Activated CD4-positive, alpha-beta T cell treated with anti-CD3 and anti-CD28 coated beads, Interleukin-2, amount 10 ng/mL, durations not matched to agents 24 days and 14 days (primary cell): ENCODE measurements around the gene ARSG. TPM values are rescaled to one million over a fixed set of nuclear protein-coding genes. Genes with fewer than 3 reads are reported as not detected.

Experiments
- DNase-seq: peaks from one replicate; pipeline ENCODE4 v3.0.0; 2022
- H3K27ac Mint-ChIP-seq: one replicate; pipeline ENCODE4 v1.8.0; 2022; ENCODE audit warnings: mild to moderate bottlenecking, mixed read lengths
- H3K27me3 Mint-ChIP-seq: one replicate; pipeline ENCODE4 v1.8.0; 2022; ENCODE audit warnings: mixed read lengths
- H3K36me3 Mint-ChIP-seq: one replicate; pipeline ENCODE4 v1.8.0; 2022; ENCODE audit warnings: low read depth, mild to moderate bottlenecking, mixed read lengths
- H3K4me1 Mint-ChIP-seq: one replicate; pipeline ENCODE4 v1.8.0; 2021; ENCODE audit warnings: mixed read lengths
- H3K4me3 Mint-ChIP-seq: one replicate; pipeline ENCODE4 v1.8.0; 2022; ENCODE audit warnings: mild to moderate bottlenecking, moderate library complexity, mixed read lengths
- H3K9me3 Mint-ChIP-seq: one replicate; pipeline ENCODE4 v1.8.0; 2021; ENCODE audit warnings: mixed read lengths
- intact Hi-C: fragments of 100-400 bp; cut with micrococcal nuclease; formaldehyde crosslinking; loops from one replicate; pipeline ENCODE4 v1.15.1; 2023
- total RNA-seq: library from RNA; stranded (reverse); gene quantifications from 2 replicates; pipeline ENCODE4 v1.2.3, GENCODE V29; 2022

The ARSG gene
- total RNA-seq, 1 donor from 2014 or later, result 5.6 TPM

GRCh38 chr17:68290268-68290954, 884 bp upstream of the ARSG start:
- Mint-ChIP-seq H3K4me3 (peak overlapping the region; percentile 98), H3K9me3 (no peaks in the 10 kb centered on the region), H3K27ac (peak overlapping the region; percentile 98), H3K4me1 (peaks cover 43% of the 10 kb centered on the region), H3K36me3 (peaks cover 2% of the 10 kb centered on the region), H3K27me3 (peaks cover 2% of the 10 kb centered on the region)
- intact Hi-C loops, result loop anchor here (2.0 to 10.0 kb wide), 5 partner anchors 32 to 1034 kb away; partner anchors contain the start of genes ABCA5 and PRKAR1A
- peak; percentile 87 for DNase-seq

DNA sequence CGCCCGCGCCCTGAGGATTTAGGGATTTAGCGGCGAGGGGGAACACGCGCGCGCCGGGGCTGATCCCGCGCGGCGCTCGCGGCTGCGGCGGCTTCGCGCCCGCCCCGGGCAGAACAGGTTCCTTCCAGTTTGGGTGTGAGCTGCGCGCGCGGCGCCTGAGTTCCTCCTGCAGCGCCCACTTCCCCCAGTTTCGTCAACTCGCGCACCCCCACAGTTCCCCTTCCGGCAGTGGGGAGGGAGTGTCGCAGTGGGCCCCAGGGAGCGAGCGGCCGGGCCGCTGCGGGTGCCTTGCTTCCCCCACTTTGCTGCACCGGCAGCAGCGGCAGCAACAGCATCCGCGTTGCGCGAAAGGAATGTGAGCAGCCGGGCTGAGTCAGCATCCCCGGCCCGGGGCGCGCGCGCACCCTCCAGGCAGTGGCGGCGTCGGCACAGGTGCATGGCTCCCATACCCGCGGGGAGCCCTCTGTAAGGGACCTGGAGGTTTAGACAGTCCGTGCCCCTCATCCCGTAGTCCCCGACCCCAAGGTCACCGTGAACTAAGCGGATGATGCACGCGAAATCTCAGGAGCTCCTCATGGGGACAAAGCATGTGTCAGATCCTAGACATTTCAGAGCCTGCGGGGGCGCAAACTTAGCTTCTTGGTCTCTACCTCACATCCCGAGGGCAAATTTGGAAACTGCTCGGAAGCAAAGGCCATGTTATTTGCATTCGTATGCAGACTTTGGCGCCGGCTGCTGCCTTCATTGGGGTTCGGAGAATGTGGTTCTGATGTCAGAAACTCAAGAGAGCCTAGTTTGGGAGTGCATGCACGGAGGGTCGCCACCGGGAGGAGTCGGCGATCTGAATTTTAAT, 767 bp downstream of the ARSG start:
- intact Hi-C loops, result loop anchor here (1.0 to 10.0 kb wide), 9 partner anchors 33 to 1033 kb away; partner anchors contain the start of genes ABCA5 and PRKAR1A
- peak; percentile 97 for DNase-seq
- Mint-ChIP-seq H3K4me1 (peaks cover 55% of the 10 kb centered on the region), H3K27me3 (peaks cover 2% of the 10 kb centered on the region), H3K9me3 (no peaks in the 10 kb centered on the region), H3K4me3 (peak overlapping the region; percentile 98), H3K36me3 (peaks cover 4% of the 10 kb centered on the region), H3K27ac (peak overlapping the region; percentile 92)

DNA sequence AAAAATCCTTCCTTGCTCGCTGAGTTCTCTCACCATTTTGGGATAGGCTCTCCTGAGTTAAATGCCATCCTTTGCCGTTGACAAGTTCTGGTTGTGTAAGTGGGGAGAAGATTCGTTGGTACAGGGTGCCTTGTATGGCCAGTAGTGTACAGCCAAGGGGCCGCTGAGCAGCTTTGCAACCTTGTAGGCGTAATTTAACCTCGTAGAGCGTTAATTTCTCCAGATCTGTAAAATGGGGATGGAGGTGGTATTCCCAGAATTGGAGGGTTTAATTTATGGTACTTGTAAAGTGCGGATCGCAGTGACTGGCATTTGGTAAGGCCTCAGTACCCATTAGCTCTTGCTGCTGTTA, 1.4 kb downstream of the ARSG start:
- Mint-ChIP-seq H3K4me3 (peak overlapping the region; percentile 98), H3K36me3 (peaks cover 4% of the 10 kb centered on the region), H3K27ac (peak overlapping the region; percentile 92), H3K27me3 (peaks cover 2% of the 10 kb centered on the region), H3K4me1 (peaks cover 58% of the 10 kb centered on the region), H3K9me3 (no peaks in the 10 kb centered on the region)
- intact Hi-C loops, result loop anchor here (1.0 to 10.0 kb wide), 7 partner anchors 54 to 1032 kb away; partner anchors contain the start of genes ABCA5 and PRKAR1A
- no peak for DNase-seq

DNA sequence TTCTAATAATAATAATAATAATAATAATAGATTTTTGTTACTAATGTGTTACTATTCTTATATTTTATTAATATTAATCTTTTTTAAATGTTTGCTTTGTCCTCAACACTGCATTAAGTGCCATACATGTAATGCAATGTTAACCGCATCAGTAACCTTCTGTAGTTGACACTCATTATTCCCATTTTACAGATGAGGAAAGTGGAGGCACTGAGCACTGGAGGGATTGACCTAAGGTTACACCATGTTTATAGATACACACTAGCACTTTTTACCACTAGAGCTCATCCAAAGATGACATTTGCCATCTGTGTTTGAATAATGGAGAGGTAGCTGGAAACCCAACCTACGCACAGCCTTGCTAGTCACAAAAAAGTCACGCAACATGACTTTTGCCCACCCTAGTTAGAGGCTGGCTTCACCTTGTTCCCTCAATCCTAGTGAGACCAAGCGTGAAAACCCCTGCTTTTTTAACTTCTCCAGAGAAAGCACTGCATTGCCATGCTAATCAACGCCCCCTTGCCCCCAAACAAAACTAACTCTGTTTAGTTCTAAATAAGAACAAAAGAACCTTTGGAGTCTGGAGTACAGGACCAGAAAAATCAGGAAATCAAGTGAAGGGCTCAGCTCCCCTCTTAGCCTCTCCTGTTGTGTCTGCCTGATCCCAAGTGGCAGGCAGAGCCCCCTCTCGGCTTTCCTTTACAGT, 2.3 kb downstream of the ARSG start:
- intact Hi-C loops, result loop anchor here (2.0 to 10.0 kb wide), 5 partner anchors 53 to 1031 kb away; partner anchors contain the start of genes ABCA5 and PRKAR1A
- peaks cover 55% of the 10 kb centered on the region for H3K4me1 Mint-ChIP-seq
- no peaks in the 10 kb centered on the region for H3K9me3 Mint-ChIP-seq
- no peak overlapping the region for H3K4me3 Mint-ChIP-seq
- DNase-seq, result no peak
- peaks cover 2% of the 10 kb centered on the region for H3K27me3 Mint-ChIP-seq
- H3K36me3 Mint-ChIP-seq, result peaks cover 4% of the 10 kb centered on the region
- H3K27ac Mint-ChIP-seq, result no peak overlapping the region

DNA sequence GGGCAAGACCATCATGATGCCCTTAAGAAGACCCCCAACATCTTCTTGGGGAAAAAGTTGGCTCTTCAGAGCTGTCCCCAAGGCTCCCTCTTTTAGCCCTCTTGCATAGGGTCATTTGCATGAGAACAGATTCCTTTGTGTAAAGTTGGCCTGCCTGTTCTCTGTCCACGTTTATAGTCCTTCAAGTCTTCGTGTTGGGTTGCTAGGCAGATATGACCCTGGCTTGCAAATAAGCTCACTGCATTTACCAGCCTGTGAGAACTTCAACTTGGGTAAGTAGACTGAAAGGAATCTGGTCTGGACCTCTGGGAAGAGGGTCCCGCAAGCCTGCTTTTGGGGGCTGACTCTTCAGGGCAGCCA, 2.9 kb downstream of the ARSG start:
- DNase-seq, result no peak
- Mint-ChIP-seq H3K4me1 (peaks cover 52% of the 10 kb centered on the region), H3K4me3 (no peak overlapping the region), H3K36me3 (peaks cover 4% of the 10 kb centered on the region), H3K9me3 (no peaks in the 10 kb centered on the region), H3K27me3 (peaks cover 2% of the 10 kb centered on the region), H3K27ac (no peak overlapping the region)
- intact Hi-C loops, result loop anchor here (5.0 to 10.0 kb wide), 3 partner anchors 218 to 1031 kb away; partner anchors contain the start of genes ABCA5 and PRKAR1A

DNA sequence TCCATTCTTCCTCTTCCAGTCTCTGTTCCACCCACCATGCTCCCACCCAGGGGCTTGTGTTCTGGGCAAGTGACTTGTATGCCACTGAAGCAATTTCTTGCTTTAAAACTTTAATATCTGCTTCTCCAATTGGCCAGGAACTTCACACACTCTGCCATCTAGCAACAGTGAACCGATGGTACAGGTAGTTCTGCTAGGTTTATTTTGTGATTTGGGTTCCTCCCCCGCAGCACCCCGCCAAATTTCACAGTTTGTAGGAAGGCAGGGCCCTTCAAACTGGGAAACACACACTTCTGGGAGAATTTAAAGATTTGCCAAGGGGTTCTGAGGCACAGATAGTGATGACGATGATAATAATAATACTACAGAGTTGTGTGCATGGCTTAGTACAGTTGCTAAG, 3.3 kb downstream of the ARSG start:
- no peak for DNase-seq
- peaks cover 5% of the 10 kb centered on the region for H3K27me3 Mint-ChIP-seq
- H3K4me3 Mint-ChIP-seq, result no peak overlapping the region
- H3K4me1 Mint-ChIP-seq, result peaks cover 51% of the 10 kb centered on the region
- H3K9me3 Mint-ChIP-seq, result no peaks in the 10 kb centered on the region
- intact Hi-C loops, result loop anchor here (5.0 to 10.0 kb wide), 3 partner anchors 218 to 1030 kb away; partner anchors contain the start of genes ABCA5 and PRKAR1A
- peaks cover 4% of the 10 kb centered on the region for H3K36me3 Mint-ChIP-seq
- no peak overlapping the region for H3K27ac Mint-ChIP-seq

- intact Hi-C loops, result loop anchor here (10.0 kb wide), 1 partner anchor 1030 kb away; the partner anchor contains the start of gene ABCA5
- peaks cover 4% of the 10 kb centered on the region for H3K36me3 Mint-ChIP-seq
- peaks cover 5% of the 10 kb centered on the region for H3K27me3 Mint-ChIP-seq
- no peak overlapping the region for H3K4me3 Mint-ChIP-seq
- no peaks in the 10 kb centered on the region for H3K9me3 Mint-ChIP-seq
- H3K4me1 Mint-ChIP-seq, result peaks cover 47% of the 10 kb centered on the region
- no peak for DNase-seq
- peak overlapping the region; percentile 10 for H3K27ac Mint-ChIP-seq
These were observed 3.8 kb downstream of the ARSG start for GRCh38 chr17:68295086-68295485.

DNA sequence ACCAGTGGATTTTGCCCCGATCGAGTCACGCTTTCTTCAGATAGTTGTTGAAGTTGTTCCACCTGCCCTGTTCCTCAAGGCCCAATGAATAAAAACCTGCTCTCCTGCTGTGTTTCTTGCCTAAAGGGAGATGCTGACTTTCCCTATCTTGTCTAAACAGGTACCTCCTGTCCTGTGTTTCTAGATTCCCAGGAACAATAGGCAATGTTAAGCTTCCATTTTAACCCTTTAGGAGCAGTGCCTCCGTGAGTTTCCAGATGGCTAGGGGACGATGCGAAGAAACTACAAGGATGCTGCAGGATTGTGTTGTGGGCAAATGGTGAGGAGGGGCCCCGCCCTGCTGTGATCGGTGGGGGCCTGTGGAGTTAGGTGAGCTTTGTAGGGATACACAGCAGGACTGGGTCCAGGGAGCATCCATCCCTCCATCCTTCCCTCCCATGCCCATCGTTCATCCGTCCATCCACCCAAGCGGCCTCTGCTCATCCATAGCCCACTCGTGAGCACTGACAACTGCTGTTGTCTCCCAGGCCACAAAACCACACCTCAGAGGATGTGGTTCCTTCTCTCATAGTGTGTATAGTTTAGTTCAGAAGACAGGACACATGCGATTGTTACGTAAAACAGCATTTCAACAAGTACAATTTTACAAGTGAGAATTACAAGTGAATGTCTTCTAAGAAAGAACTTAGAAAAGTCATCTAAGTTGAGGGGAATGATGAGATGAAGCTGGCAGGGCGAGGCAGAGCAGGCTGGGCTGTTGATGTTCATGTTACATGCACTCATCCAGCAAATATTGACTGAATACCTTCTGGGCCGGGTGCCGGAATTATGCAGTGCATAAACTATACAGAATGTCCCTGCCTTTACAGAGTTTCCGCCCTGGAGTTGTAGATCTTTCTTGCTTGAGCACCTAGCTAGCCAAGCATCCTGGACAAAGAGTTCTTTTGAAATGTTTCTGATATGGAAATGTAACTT, 5.2 kb downstream of the ARSG start:
- Mint-ChIP-seq H3K4me1 (peaks cover 43% of the 10 kb centered on the region), H3K36me3 (peaks cover 2% of the 10 kb centered on the region), H3K27ac (peak overlapping the region; percentile 76), H3K9me3 (no peaks in the 10 kb centered on the region), H3K27me3 (peaks cover 5% of the 10 kb centered on the region), H3K4me3 (peak overlapping the region; percentile 67)
- intact Hi-C loops, result loop anchor here (2.0 to 10.0 kb wide), 2 partner anchors 14 to 1028 kb away; partner anchors contain the start of gene ABCA5
- peak; percentile 93 for DNase-seq

GRCh38 chr17:68297195-68297594, 5.9 kb downstream of the ARSG start:
- peaks cover 5% of the 10 kb centered on the region for H3K27me3 Mint-ChIP-seq
- peaks cover 44% of the 10 kb centered on the region for H3K4me1 Mint-ChIP-seq
- DNase-seq, result no peak
- peaks cover 2% of the 10 kb centered on the region for H3K36me3 Mint-ChIP-seq
- peak overlapping the region; percentile 76 for H3K27ac Mint-ChIP-seq
- H3K4me3 Mint-ChIP-seq, result peak overlapping the region; percentile 67
- intact Hi-C loops, result loop anchor here (2.0 to 10.0 kb wide), 2 partner anchors 14 to 1028 kb away; partner anchors contain the start of gene ABCA5
- H3K9me3 Mint-ChIP-seq, result no peaks in the 10 kb centered on the region

DNA sequence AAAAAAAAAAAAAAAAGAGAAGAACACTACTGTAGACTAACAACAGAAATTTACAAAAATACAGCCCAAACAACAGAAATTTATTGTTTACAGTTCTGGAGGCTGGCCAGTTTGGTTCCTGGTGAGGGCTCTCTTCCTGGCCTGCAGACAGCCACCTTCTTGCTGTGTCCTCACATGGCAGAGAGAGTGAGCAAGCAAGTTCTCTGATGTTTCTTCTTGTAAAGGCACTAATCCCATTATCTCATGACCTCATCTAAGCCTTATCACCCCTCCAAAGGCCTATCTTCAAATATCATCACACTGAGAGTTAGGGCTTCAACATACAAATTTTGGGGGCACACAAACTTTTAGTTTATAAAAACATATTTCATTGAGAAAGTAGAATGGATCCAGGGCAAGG, 7.3 kb downstream of the ARSG start:
- Mint-ChIP-seq H3K36me3 (peaks cover 2% of the 10 kb centered on the region), H3K4me3 (no peak overlapping the region), H3K9me3 (no peaks in the 10 kb centered on the region), H3K27me3 (peaks cover 5% of the 10 kb centered on the region), H3K4me1 (peaks cover 37% of the 10 kb centered on the region), H3K27ac (no peak overlapping the region)
- no peak for DNase-seq
- intact Hi-C loops, result loop anchor here (10.0 kb wide), 1 partner anchor 1026 kb away; the partner anchor contains the start of gene ABCA5

- Mint-ChIP-seq H3K27me3 (peaks cover 5% of the 10 kb centered on the region), H3K36me3 (peaks cover 2% of the 10 kb centered on the region), H3K9me3 (no peaks in the 10 kb centered on the region), H3K4me1 (peaks cover 30% of the 10 kb centered on the region), H3K4me3 (no peak overlapping the region), H3K27ac (no peak overlapping the region)
- intact Hi-C loops, result loop anchor here (10.0 kb wide), 1 partner anchor 1025 kb away; the partner anchor contains the start of gene ABCA5
- DNase-seq, result no peak
These were observed 8.5 kb downstream of the ARSG start for GRCh38 chr17:68299817-68300216.

DNA sequence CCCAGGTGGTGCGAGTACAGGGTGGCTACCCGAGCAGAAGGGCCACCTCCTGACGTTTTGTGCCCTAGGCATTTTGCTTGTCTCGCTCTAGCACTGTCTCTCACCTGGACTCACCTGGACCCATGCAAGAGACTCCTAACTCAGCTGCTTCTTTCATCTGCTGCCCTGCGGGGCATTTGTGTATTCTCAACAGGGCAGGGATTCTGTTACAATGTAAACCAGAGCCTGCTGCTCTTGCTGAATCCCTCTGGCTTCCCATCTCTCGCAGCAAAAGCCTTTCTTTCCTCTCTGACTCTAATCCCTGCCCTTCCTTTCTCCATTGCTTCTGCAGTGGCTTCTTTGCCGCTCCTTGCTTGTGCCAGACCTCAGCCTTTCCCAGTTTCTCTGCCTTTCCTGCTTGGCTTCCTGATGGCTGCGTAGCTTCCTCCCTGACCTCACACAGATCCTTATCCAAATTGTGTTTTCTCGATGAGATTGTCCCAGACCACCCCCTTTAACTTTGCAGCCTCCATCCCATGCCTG, 10.2 kb downstream of the ARSG start:
- Mint-ChIP-seq H3K4me3 (no peak overlapping the region), H3K27me3 (peaks cover 3% of the 10 kb centered on the region), H3K9me3 (no peaks in the 10 kb centered on the region), H3K36me3 (no peaks in the 10 kb centered on the region), H3K4me1 (peaks cover 22% of the 10 kb centered on the region), H3K27ac (no peak overlapping the region)
- no peak for DNase-seq
- intact Hi-C loops, result no loop called here
